GM19239 (cell line): ENCODE results near the gene MPZL1.
"Not testable (repeated sequence)": the region's sequence is repeated elsewhere in the genome, so short reads cannot be mapped to it uniquely, and the experiment has no call there.

Source experiments
- DNase-seq: peaks from one replicate; pipeline ENCODE4 v3.0.0; 2011; ENCODE audit warnings: low spot score; ENCODE audit not compliant: insufficient read length
- FAIRE-seq: peaks from 2 replicates; lab custom pipeline; 2011; peaks lifted over from hg19 to GRCh38; lab: Jason Lieb, UNC

Gene MPZL1

DNA sequence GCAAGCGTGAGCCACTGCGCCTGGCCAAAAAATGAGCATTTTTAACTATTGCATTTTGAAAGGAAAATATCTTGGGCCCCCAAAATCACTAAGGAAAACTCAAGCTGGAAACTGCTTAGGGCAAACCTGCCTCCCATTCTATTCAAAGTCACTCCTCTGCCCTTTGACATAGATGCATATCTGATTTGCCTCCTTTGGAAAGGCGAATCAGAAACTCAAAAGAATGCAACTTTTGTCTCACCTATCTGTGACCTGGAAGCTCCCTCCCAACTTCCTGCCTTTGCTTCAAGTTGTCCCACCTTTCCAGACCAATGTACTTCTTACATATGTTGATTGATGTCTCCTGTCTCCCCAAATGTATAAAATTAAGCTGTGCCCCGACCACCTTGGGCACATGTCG, 108.9 kb downstream of the MPZL1 start:
- DNase-seq, FAIRE-seq: not testable (repeated sequence)

DNA sequence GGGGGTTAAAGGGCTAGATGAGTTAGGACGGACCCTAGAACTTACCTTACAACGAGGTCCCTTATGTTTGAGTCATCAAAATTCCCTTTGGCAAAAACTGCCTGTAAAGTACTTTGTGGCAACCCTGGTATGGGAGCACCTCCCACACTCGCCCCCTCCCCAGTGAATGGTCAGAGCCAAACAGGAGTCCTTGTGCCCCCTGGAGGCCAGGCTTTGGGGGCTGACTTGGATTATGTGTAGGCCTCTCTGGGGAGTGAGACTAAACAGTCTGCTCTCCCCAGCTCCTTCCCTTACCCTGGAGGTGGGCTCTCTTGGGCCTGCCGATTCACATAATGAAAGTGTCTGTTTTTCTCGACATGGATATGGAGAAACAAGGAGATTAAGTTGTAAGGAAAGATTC, 110.9 kb downstream of the MPZL1 start:
- FAIRE-seq (no peak), DNase-seq (no peak)

DNA sequence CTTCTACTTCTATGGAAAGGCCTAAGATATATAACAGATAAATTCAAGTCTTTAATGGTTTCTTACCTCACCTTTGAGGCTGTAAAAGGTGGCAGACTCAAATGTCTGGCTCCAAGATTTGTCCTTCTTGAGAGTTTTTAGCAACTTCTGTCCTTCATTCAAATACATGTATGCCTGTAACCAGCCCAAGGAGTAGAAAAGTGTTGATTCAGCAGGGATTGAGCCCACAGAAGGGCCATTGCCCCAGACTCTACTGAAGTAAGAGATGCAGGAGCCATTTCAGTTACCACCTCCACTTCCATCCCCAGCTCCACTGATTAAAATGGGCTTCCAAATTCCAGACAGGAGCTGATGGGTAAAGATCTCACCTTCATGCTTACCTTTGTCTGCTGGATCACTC, 112.1 kb downstream of the MPZL1 start:
- DNase-seq = no peak
- no peak for FAIRE-seq

DNA sequence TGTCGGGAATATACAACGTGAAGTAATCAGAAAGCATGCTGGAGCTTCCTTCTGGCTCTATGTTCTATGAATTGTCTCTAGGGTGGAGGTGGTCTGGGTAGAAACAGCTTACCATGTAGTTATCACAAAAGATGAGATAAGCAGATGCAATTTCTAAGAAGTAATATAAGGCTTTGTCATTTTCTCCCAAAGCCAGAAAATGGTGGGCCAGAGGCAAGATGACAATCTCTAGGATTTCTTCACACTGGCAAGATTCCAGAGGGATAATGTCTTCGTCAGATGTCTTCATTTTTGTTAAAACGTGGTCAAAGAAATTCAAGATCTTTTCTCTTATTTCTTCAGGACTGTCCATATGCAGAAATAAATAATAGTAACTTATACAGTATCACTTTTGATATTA, 114.4 kb downstream of the MPZL1 start:
- DNase-seq (no peak), FAIRE-seq (no peak)

DNA sequence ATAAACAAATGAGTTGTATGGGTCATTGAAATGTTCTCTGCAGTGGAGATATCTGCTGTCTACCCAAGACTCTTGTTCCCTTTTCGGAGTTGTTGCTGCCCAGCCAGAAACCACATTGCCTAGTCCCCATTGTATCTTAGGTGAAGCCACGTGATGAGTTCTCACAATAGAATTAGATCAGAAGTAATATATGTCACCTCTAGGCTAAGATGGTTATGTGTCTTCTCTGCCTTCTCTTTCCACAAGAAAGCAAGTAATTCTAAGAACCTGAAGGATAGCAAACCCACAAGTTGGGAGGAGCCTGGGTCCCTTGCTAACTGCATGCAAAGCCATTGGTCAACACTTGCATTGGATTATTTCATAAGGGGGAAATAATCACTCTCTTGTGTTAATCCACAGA, 115.5 kb downstream of the MPZL1 start:
- DNase-seq (no peak), FAIRE-seq (no peak)

DNA sequence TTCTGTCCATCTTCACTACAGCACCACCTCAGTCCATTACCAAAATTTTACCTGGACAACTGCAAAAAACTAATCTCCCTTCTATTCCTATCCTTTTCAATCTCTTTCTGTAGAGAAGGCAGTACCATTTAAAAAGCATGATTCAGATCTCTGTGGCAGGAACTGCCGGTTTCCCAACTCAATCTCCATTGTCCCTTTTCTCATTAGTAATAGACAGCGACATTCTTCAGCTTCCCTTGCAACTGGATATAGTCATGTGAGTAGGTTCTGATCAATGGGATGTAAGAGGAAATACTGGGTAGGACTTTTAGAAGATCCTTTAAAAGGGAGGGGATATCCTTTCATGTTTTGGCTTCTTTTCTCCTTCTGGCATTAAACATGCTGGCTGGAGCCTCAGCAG, 117.2 kb downstream of the MPZL1 start:
- DNase-seq = no peak
- no peak for FAIRE-seq
